Gastroesophageal sphincter (tissue), 4 donors: ENCODE results near the gene FOXN3. TPM values are rescaled to one million over a fixed set of nuclear protein-coding genes. Genes with fewer than 3 reads are reported as not detected.

Experiments used
- ATAC-seq: fragments of 150-250 bp; one replicate; pipeline ENCODE4 v1.9.1; 2016; ENCODE audit warnings: mild to moderate bottlenecking, moderate library complexity
- H3K27ac ChIP-seq, 4 donors: fragments of 200-600 bp; sonication (generic) in 3 of 4; 1 replicate in 3 of 4; 2 replicates in 1 of 4; pipeline ENCODE4 v1.5.1; 2016 to 2019
- H3K27me3 ChIP-seq: fragments of 200-600 bp; sonication (generic); one replicate; pipeline ENCODE4 v1.5.1; 2019
- H3K36me3 ChIP-seq, 2 donors: fragments of 200-600 bp; sonication (generic); one replicate each; pipeline ENCODE4 v1.5.1; 2019; ENCODE audit warnings: control low read depth in 1 of 2
- H3K4me1 ChIP-seq, 3 donors: fragments of 200-600 bp; sonication (generic); 1 replicate in 2 of 3; 2 replicates in 1 of 3; pipeline ENCODE4 v1.5.1; 2016 to 2019; ENCODE audit warnings: control low read depth in 2 of 3
- H3K4me3 ChIP-seq, 2 donors: fragments of 200-600 bp; sonication (generic); one replicate each; pipeline ENCODE4 v1.5.1; 2019; ENCODE audit warnings: mild to moderate bottlenecking in 1 of 2, moderate library complexity in 1 of 2
- H3K9me3 ChIP-seq, 3 donors: fragments of 200-600 bp; sonication (generic); one replicate each; pipeline ENCODE4 v1.5.1; 2017 to 2019; ENCODE audit warnings: control low read depth in 2 of 3
- CTCF ChIP-seq, 4 experiments: fragments of 200-600 bp in 2 of 4; fragments of 450-650 bp in 2 of 4; sonication (generic) in 1 of 4; IDR thresholded peaks; one replicate each; pipeline ENCODE4 v1.5.1; 2017 to 2019; ENCODE audit warnings: antibody characterized with exemption in 4 of 4, mild to moderate bottlenecking in 2 of 4, moderate library complexity in 2 of 4
- EP300 ChIP-seq: sonication (generic); formaldehyde crosslinking; IDR thresholded peaks from one replicate; pipeline ENCODE4 v1.6.1; 2017; ENCODE audit warnings: antibody characterized with exemption, mild to moderate bottlenecking
- POLR2A ChIP-seq, 2 donors: fragments of 450-650 bp; IDR thresholded peaks; one replicate each; pipeline ENCODE4 v1.6.1; 2017; ENCODE audit warnings: antibody characterized with exemption in 2 of 2, mild to moderate bottlenecking in 2 of 2, moderate library complexity in 1 of 2
- POLR2AphosphoS5 ChIP-seq: sonication (generic); formaldehyde crosslinking; IDR thresholded peaks from one replicate; pipeline ENCODE4 v1.6.1; 2017; ENCODE audit warnings: antibody characterized with exemption
- WGBS, 2 donors: methylation state at CpG; one replicate each; pipeline ENCODE4 v1.1.5; 2018; ENCODE audit warnings: low coverage in 1 of 2; 5-methylcytosine and 5-hydroxymethylcytosine counted together
- total RNA-seq, 4 donors: library from RNA; depleted of rRNA; stranded (reverse); fragments of >200 nt; gene quantifications; one replicate each; pipeline ENCODE4 v1.1.0, GENCODE V29; 2016

FOXN3 gene
- total RNA-seq, 4 donors from 2014 or later = 116 to 172 (median 136) TPM

- 100% methylated on average over 1 of the region's 2 CpGs; no CpG with 5 or more reads in 1 of the 2 donors for whole genome bisulfite sequencing, 2 donors
- no peak for TF ChIP-seq POLR2A (IDR thresholded peaks at IDR 0.05)
- TF ChIP-seq EP300 = no peak
- TF ChIP-seq POLR2AphosphoS5 = no peak
- TF ChIP-seq CTCF (IDR thresholded peaks at IDR 0.05) = no peak
- Histone ChIP-seq H3K9me3 (no peaks in the 10 kb centered on the region), H3K27me3 (no peaks in the 10 kb centered on the region), H3K4me1 (peaks cover 3 to 47% (median 3%) of the 10 kb centered on the region in 3 donors), H3K36me3 (no peaks in the 10 kb centered on the region), H3K27ac (peak overlapping the region; percentile 78 to 99 (median 96)), H3K4me3 (no peak overlapping the region)
- ATAC-seq = no peak
Measured at GRCh38 chr14:89418976-89419375, 1.9 kb upstream of the FOXN3 start.

GRCh38 chr14:89418452-89418851, 1.4 kb upstream of the FOXN3 start:
- 80% methylated on average over 1 of the region's 7 CpGs; no CpG with 5 or more reads in 1 of the 2 donors for WGBS, 2 donors
- Histone ChIP-seq H3K9me3 (no peaks in the 10 kb centered on the region), H3K4me3 (peak overlapping the region in 1 of 2 donors; percentile 96), H3K4me1 (peaks cover 3 to 49% (median 3%) of the 10 kb centered on the region in 3 donors), H3K27ac (peak overlapping the region; percentile 78 to 99 (median 96)), H3K36me3 (no peaks in the 10 kb centered on the region), H3K27me3 (no peaks in the 10 kb centered on the region)
- no peak for TF ChIP-seq CTCF (IDR thresholded peaks at IDR 0.05)
- TF ChIP-seq EP300 = no peak
- TF ChIP-seq POLR2A (IDR thresholded peaks at IDR 0.05) = no peak
- TF ChIP-seq POLR2AphosphoS5 = no peak
- ATAC-seq = no peak

GRCh38 chr14:89417465-89418225, 612 bp upstream of the FOXN3 start:
- Histone ChIP-seq H3K27me3 (no peaks in the 10 kb centered on the region), H3K4me3 (peak overlapping the region; percentile 45 to 96), H3K9me3 (no peaks in the 10 kb centered on the region), H3K36me3 (no peaks in the 10 kb centered on the region), H3K27ac (peak overlapping the region; percentile 78 to 99 (median 96)), H3K4me1 (peaks cover 3 to 51% (median 3%) of the 10 kb centered on the region in 3 donors)
- WGBS, 2 donors = 0% methylated on average over 2 of the region's 51 CpGs; no CpG with 5 or more reads in 1 of the 2 donors
- TF ChIP-seq EP300 (no peak), CTCF (IDR thresholded peaks at IDR 0.05) (peak; percentile 26 to 72 (median 64))
- peak; percentile 64 for ATAC-seq

GRCh38 chr14:89416002-89416995, 734 bp downstream of the FOXN3 start:
- TF ChIP-seq POLR2AphosphoS5 (peak; percentile 60), POLR2A (IDR thresholded peaks at IDR 0.05) (peak in 1 of 2 donors; percentile 42), EP300 (no peak)

GRCh38 chr14:89415159-89415558, 1.9 kb downstream of the FOXN3 start:
- peaks cover 0 to 19% of the 10 kb centered on the region in 2 donors for H3K36me3 ChIP-seq
- no peak for TF ChIP-seq EP300
- peaks cover 4 to 70% (median 6%) of the 10 kb centered on the region in 3 donors for H3K4me1 ChIP-seq
- no peaks in the 10 kb centered on the region for H3K27me3 ChIP-seq
- peak overlapping the region in 3 of 4 donors; percentile 55 to 99 (median 98) for H3K27ac ChIP-seq
- H3K4me3 ChIP-seq = peak overlapping the region; percentile 78 to 96
- WGBS, 2 donors = 7 to 26% methylated on average over 2 to 5 of the region's 5 CpGs
- H3K9me3 ChIP-seq = no peaks in the 10 kb centered on the region
- no peak for ATAC-seq

More at GRCh38 chr14:89416002-89416995, 734 bp downstream of the FOXN3 start:
- Histone ChIP-seq H3K36me3 (peaks cover 0 to 9% of the 10 kb centered on the region in 2 donors), H3K27ac (peak overlapping the region; percentile 94 to 99 (median 98)), H3K4me3 (peak overlapping the region; percentile 78 to 96), H3K9me3 (no peaks in the 10 kb centered on the region), H3K4me1 (peaks cover 3 to 59% (median 3%) of the 10 kb centered on the region in 3 donors), H3K27me3 (no peaks in the 10 kb centered on the region)
- WGBS, 2 donors = 0% methylated on average over 2 to 5 of the region's 98 CpGs
- ATAC-seq = peak; percentile 85
